Tibial artery (tissue), 4 donors: ENCODE results near the gene SLC4A1.
A peak's percentile ranks its signal among the peaks of the same experiment; 100 is the strongest.

ENCODE experiments used
- DNase-seq, 2 donors: peaks; one replicate each; pipeline ENCODE4 v3.0.0-alpha.2; 2019
- H3K27ac ChIP-seq, 2 donors: fragments of 200-600 bp; sonication (generic) in 1 of 2; 1 replicate in 1 of 2; 2 replicates in 1 of 2; pipeline ENCODE4 v1.5.1; 2018 to 2019; ENCODE audit warnings: mild to moderate bottlenecking in 1 of 2
- H3K27me3 ChIP-seq, 2 donors: fragments of 200-600 bp; sonication (generic) in 1 of 2; one replicate each; pipeline versions ENCODE4 v1.5.1 to v1.6.0; 2016 to 2019
- H3K36me3 ChIP-seq, 3 donors: fragments of 200-600 bp; sonication (generic) in 2 of 3; one replicate each; pipeline ENCODE4 v1.5.1; 2016 to 2019; ENCODE audit warnings: mild to moderate bottlenecking in 2 of 3
- H3K4me1 ChIP-seq, 4 donors: fragments of 200-600 bp; sonication (generic) in 2 of 4; 1 replicate in 3 of 4; 2 replicates in 1 of 4; pipeline ENCODE4 v1.5.1; 2016 to 2019
- H3K4me3 ChIP-seq, 2 donors: fragments of 200-600 bp; sonication (generic) in 1 of 2; 1 replicate in 1 of 2; 2 replicates in 1 of 2; pipeline ENCODE4 v1.5.1; 2018 to 2019; ENCODE audit warnings: mild to moderate bottlenecking in 2 of 2
- H3K9me3 ChIP-seq, 3 donors: fragments of 200-600 bp; sonication (generic) in 1 of 3; one replicate each; pipeline ENCODE4 v1.5.1; 2016 to 2019
- intact Hi-C: fragments of 100-400 bp; cut with DNase I; formaldehyde crosslinking; loops from one replicate; pipeline ENCODE4 v1.15.0; 2023; ENCODE audit warnings: low total_unique reads
- TF ChIP-seq, protein P1 (sequence below), 2 experiments: fragments of 200-600 bp in 1 of 2; fragments of 450-650 bp in 1 of 2; IDR thresholded peaks; one replicate each; pipeline ENCODE4 v1.5.1; 2017 to 2019; ENCODE audit warnings: antibody characterized with exemption in 2 of 2, mild to moderate bottlenecking in 1 of 2, moderate library complexity in 1 of 2

SLC4A1 gene

DNA sequence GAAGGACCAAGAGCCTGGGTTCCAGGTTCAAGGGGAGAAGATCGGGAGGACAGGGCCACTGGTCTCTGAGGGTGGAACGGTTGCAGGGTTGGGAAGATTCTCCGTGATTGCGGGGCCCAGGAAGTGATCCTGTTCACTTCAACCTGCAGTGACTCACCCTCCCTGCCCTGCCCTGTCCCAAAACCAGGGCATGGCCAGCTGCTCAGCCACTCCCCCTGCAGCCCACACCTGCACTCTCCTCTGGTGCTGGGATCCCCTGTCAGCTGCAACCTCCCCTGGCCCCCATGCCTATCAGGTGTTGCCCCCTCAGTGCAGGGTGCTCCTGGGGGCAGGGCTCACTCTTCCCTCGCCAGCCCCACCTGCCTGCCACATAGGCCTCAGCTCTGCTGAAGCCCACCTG lies 41.5 kb upstream of the SLC4A1 start:
- no peaks in the 10 kb centered on the region for H3K36me3 ChIP-seq
- no peak overlapping the region for H3K4me3 ChIP-seq

GRCh38 chr17:44308865-44309264 lies 40.9 kb upstream of the SLC4A1 start:
- no peak for DNase-seq
- H3K36me3 ChIP-seq, result no peaks in the 10 kb centered on the region
- intact Hi-C loops, result no loop called here
- no peak overlapping the region for H3K27ac ChIP-seq
- TF ChIP-seq, protein P1, sequence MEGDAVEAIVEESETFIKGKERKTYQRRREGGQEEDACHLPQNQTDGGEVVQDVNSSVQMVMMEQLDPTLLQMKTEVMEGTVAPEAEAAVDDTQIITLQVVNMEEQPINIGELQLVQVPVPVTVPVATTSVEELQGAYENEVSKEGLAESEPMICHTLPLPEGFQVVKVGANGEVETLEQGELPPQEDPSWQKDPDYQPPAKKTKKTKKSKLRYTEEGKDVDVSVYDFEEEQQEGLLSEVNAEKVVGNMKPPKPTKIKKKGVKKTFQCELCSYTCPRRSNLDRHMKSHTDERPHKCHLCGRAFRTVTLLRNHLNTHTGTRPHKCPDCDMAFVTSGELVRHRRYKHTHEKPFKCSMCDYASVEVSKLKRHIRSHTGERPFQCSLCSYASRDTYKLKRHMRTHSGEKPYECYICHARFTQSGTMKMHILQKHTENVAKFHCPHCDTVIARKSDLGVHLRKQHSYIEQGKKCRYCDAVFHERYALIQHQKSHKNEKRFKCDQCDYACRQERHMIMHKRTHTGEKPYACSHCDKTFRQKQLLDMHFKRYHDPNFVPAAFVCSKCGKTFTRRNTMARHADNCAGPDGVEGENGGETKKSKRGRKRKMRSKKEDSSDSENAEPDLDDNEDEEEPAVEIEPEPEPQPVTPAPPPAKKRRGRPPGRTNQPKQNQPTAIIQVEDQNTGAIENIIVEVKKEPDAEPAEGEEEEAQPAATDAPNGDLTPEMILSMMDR (IDR thresholded peaks at IDR 0.05), result no peak
- H3K9me3 ChIP-seq, result no peaks in the 10 kb centered on the region
- peaks cover 0 to 72% of the 10 kb centered on the region in 2 donors for H3K27me3 ChIP-seq
- H3K4me1 ChIP-seq, result peaks cover 0 to 21% (median 17%) of the 10 kb centered on the region in 4 donors
- H3K4me3 ChIP-seq, result peak overlapping the region; percentile 35 to 49

More for the DNA sequence above, 41.5 kb upstream of the SLC4A1 start:
- Histone ChIP-seq H3K27me3 (peaks cover 0 to 73% of the 10 kb centered on the region in 2 donors), H3K4me1 (peaks cover 0 to 22% (median 17%) of the 10 kb centered on the region in 4 donors), H3K27ac (no peak overlapping the region), H3K9me3 (no peaks in the 10 kb centered on the region)
- DNase-seq, result no peak
- intact Hi-C loops, result no loop called here
- TF ChIP-seq, protein P1 (IDR thresholded peaks at IDR 0.05), result no peak

DNA sequence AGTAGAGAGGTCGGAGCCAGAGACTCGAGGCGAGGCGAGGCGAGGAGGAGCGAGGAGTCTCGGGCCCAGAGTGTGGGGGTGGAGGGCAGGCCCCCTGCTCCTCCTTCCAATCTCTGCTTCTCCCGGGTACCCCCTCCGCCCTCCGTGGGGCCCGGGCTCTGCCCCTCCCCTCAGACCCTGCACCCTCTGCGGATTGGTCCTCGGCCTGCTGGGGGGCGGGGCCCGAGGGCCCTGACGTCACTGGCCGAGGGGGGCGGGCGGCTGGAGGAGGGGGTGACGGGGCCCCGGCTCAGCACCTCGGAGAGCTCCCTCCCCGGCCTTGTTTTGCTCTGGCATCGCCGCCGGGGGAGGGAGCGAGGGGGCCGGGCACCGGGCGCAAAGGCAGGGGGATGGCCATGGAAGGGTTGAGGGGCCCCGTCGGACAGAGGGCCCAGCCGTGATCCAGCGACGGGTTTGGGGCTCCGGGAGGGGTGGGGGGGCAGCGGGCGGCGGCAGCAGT lies 40.4 kb upstream of the SLC4A1 start, which contains the start of gene RUNDC3A:
TSS of gene RUNDC3A (plus strand) at position 282 of the 499 bp plus-strand sequence. CDS start 232 bp downstream, outside the sequence.
- Histone ChIP-seq H3K9me3 (no peaks in the 10 kb centered on the region), H3K4me3 (peak within 1 kb of the TSS; percentile 35 to 49), H3K36me3 (no peaks in the 10 kb centered on the region), H3K27ac (no peak within 1 kb of the TSS), H3K4me1 (peaks cover 0 to 21% (median 17%) of the 10 kb centered on the region in 4 donors), H3K27me3 (peaks cover 0 to 72% of the 10 kb centered on the region in 2 donors)
- DNase-seq, result peak; percentile 61 to 81
- intact Hi-C loops, result no loop called here
- TF ChIP-seq, protein P1 (IDR thresholded peaks at IDR 0.05), result no peak

DNA sequence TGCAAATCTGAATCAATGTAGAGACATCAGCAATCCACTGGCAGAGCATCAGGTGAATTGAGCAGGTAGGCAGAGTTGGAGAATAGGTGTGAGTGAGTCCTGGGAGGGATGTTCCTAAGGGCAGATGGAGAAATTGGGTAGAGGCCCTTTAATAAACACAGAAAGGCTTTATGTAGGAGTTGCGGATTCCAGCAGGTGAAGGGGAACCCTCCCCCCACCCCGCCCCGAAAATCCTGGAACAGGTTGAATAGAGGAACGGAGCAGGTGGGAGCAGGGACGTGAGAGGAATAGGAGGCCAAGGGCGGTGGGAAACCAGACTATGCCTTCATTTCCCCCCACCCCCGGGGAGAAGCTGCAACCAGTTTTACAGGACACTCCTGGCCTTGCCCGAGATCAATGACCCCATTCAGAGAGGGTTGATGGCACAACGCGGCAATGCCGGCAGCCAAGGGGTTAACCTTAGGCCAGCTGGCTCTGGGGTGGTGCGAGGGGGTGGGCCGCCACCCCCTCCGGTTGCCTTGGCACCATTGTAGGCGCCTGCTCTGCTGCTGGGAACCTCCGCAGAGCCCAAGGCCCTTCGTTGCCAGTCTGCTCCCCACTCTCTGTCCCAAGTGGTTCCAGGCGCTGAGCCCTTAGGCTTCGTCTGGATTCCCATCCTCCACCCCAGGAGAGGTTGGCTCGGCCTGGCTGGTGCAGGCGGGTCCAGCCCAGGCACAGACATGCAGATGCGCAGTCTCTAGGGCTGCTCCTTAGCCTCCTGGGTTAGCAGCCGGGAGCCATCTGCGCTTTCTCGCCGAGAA lies 39.7 kb upstream of the SLC4A1 start:
- intact Hi-C loops, result no loop called here
- Histone ChIP-seq H3K4me3 (peak overlapping the region; percentile 35 to 49), H3K27ac (no peak overlapping the region), H3K9me3 (no peaks in the 10 kb centered on the region), H3K36me3 (no peaks in the 10 kb centered on the region), H3K4me1 (peaks cover 0 to 21% (median 17%) of the 10 kb centered on the region in 4 donors), H3K27me3 (peaks cover 0 to 66% of the 10 kb centered on the region in 2 donors)
- TF ChIP-seq, protein P1 (IDR thresholded peaks at IDR 0.05), result no peak
- DNase-seq, result no peak

GRCh38 chr17:44304651-44305050 lies 36.7 kb upstream of the SLC4A1 start:
- peaks cover 0 to 21% (median 17%) of the 10 kb centered on the region in 4 donors for H3K4me1 ChIP-seq
- no peaks in the 10 kb centered on the region for H3K9me3 ChIP-seq
- TF ChIP-seq, protein P1 (IDR thresholded peaks at IDR 0.05), result no peak
- H3K27ac ChIP-seq, result no peak overlapping the region
- no peak for DNase-seq
- H3K4me3 ChIP-seq, result no peak overlapping the region
- H3K27me3 ChIP-seq, result peaks cover 0 to 68% of the 10 kb centered on the region in 2 donors
- no peaks in the 10 kb centered on the region for H3K36me3 ChIP-seq
- intact Hi-C loops, result no loop called here
